ENCODE data around the gene SLC2A13. TPM values are rescaled to one million over a fixed set of nuclear protein-coding genes. Genes with fewer than 3 reads are reported as not detected.

Gene SLC2A13
- total and polyA plus RNA-seq, 10 of the 15 experiments (the other 5 are each of a cell fraction or from before 2014, with no cell fraction given): 0.05 to 3.7 (median 0.25) TPM

DNA sequence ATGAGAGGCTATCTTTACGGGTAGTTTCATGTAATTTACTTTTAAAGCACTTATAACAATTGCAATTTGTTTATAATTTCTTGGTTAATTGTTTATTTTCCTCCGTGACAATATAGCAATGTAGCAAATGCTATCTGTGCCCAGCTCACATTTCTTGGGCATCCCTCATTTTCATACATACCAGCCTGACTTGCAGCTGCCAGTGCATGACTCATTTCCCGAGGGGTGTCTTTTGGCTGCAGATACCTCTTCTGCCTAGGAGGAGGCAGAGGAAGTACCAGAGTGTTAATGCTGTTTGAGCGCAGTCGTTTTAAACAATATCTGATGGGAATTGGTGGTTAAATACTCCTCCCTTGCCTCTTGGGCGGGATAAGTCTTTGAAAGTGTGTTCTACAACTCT, 382.1 kb downstream of the SLC2A13 start (continued):
- TF ChIP-seq ZNF207 (IDR thresholded peaks at IDR 0.05; ENCODE audit: borderline replicate concordance): no peak
- no peak for TF ChIP-seq IKZF1 (conservative IDR thresholded peaks at IDR 0.05)
- no peak for TF ChIP-seq HDAC2 (IDR thresholded peaks at IDR 0.05)
- TF ChIP-seq, protein P1, sequence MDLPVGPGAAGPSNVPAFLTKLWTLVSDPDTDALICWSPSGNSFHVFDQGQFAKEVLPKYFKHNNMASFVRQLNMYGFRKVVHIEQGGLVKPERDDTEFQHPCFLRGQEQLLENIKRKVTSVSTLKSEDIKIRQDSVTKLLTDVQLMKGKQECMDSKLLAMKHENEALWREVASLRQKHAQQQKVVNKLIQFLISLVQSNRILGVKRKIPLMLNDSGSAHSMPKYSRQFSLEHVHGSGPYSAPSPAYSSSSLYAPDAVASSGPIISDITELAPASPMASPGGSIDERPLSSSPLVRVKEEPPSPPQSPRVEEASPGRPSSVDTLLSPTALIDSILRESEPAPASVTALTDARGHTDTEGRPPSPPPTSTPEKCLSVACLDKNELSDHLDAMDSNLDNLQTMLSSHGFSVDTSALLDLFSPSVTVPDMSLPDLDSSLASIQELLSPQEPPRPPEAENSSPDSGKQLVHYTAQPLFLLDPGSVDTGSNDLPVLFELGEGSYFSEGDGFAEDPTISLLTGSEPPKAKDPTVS (IDR thresholded peaks at IDR 0.05; ENCODE audit: low read depth, low read length): no peak
- TF ChIP-seq PKNOX1 (IDR thresholded peaks at IDR 0.05): no peak
- no peak for TF ChIP-seq RB1 (IDR thresholded peaks at IDR 0.05; ENCODE audit: borderline replicate concordance)
- TF ChIP-seq ZBED1 (IDR thresholded peaks at IDR 0.05; ENCODE audit: borderline replicate concordance): no peak
- TF ChIP-seq CHD1 (IDR thresholded peaks at IDR 0.05; ENCODE audit: low read depth, low read length): no peak

- intact Hi-C loops (cut with micrococcal nuclease; ENCODE audit: unreplicated experiment): no loop called here
- TF ChIP-seq EED (IDR thresholded peaks at IDR 0.05; ENCODE audit: low read depth) (no peak), ZSCAN29 (IDR thresholded peaks at IDR 0.05) (no peak), PBX3 (IDR thresholded peaks at IDR 0.05; ENCODE audit: insufficient replicate concordance, low read depth, low read length) (no peak), STAT3 (IDR thresholded peaks at IDR 0.05; ENCODE audit: low read depth, low read length) (no peak), SREBF2 (IDR thresholded peaks at IDR 0.05; ENCODE audit: low read length) (no peak), JUNB (IDR thresholded peaks at IDR 0.05) (peak; percentile 41; the same call in 1 of the 2 replicates)
- ChIA-PET CTCF (interaction anchor here (1.5 kb wide), 1 partner anchor 100 kb away, joined by 4 read pairs; no protein-coding TSS in a partner anchor), POLR2A (no interaction called here), SMC1A (ENCODE audit: uncharacterized antibody, unreplicated experiment) (interaction anchor here (0.9 kb wide), 1 partner anchor 268 kb away, joined by 3 read pairs; no protein-coding TSS in a partner anchor), RAD21 (ENCODE audit: unreplicated experiment) (interaction anchor here (0.6 kb wide), 1 partner anchor 343 kb away, joined by 3 read pairs; no protein-coding TSS in a partner anchor)
- Histone ChIP-seq H3K9me3 (replicated peaks; ENCODE audit: control insufficient read depth, insufficient read depth, low read length) (no peaks in the 10 kb centered on the region), H3K27ac (ENCODE audit: control insufficient read depth, insufficient read depth) (no peak overlapping the region), H4K20me1 (ENCODE audit: control insufficient read depth, insufficient read depth) (no peaks in the 10 kb centered on the region), H3K4me1 (ENCODE audit: control insufficient read depth, insufficient read depth, low read length) (no peaks in the 10 kb centered on the region), H3K9ac (ENCODE audit: control insufficient read depth, insufficient read depth, low read length) (no peak overlapping the region), H2AFZ (ENCODE audit: control insufficient read depth, low read depth, low read length) (no peak overlapping the region), H3K4me2 (ENCODE audit: control insufficient read depth, insufficient read depth) (no peak overlapping the region), H3K36me3 (ENCODE audit: control insufficient read depth in 2 of 2, insufficient read depth in 2 of 2, low read length in 1 of 2) (no peaks in the 10 kb centered on the region), H3K27me3 (replicated peaks in 1 of 2; ENCODE audit: control insufficient read depth in 2 of 2, insufficient read depth in 2 of 2, low read length in 1 of 2) (no peaks in the 10 kb centered on the region), H3K4me3 (no peak overlapping the region), H3K79me2 (ENCODE audit: control insufficient read depth, insufficient read depth, low read length) (no peaks in the 10 kb centered on the region)
- BruUV-seq (replicated peaks): no TSS peak
- in situ Hi-C loops (cut with MboI): no loop called here
- 39% methylated on average over 1 of the region's 1 CpG for WGBS (ENCODE audit: insufficient coverage, insufficient replicate concordance, low lambda C conversion rate, missing lambda C conversion rate)
- DNase-seq (ENCODE audit: low read depth, low spot score): no peak
- ATAC-seq: peak; percentile 34; the same call in 1 of the 3 replicates
- FAIRE-seq: no peak
These were observed 383.4 kb downstream of the SLC2A13 start for GRCh38 chr12:39722504-39722903.

Data from GM12878 (cell line).